DND-41 (cell line): ENCODE results near the gene LBX2.
"Not testable (repeated sequence)": the region's sequence is repeated elsewhere in the genome, so short reads cannot be mapped to it uniquely, and the experiment has no call there.

Experiments
- EZH2 ChIP-seq: IDR thresholded peaks from 3 replicates; pipeline ENCODE4 v1.6.1; 2012; ENCODE audit warnings: borderline replicate concordance, low read depth, mild to moderate bottlenecking, moderate library complexity, low read length, inconsistent platforms; ENCODE audit not compliant: severe bottlenecking
- TF ChIP-seq, protein P1 (sequence below): IDR thresholded peaks from 2 replicates; pipeline ENCODE4 v1.5.1; 2012; ENCODE audit warnings: borderline replicate concordance, low read length, moderate library complexity, mild to moderate bottlenecking; ENCODE audit not compliant: poor library complexity, severe bottlenecking; ENCODE audit errors: extremely low read depth

DNA sequence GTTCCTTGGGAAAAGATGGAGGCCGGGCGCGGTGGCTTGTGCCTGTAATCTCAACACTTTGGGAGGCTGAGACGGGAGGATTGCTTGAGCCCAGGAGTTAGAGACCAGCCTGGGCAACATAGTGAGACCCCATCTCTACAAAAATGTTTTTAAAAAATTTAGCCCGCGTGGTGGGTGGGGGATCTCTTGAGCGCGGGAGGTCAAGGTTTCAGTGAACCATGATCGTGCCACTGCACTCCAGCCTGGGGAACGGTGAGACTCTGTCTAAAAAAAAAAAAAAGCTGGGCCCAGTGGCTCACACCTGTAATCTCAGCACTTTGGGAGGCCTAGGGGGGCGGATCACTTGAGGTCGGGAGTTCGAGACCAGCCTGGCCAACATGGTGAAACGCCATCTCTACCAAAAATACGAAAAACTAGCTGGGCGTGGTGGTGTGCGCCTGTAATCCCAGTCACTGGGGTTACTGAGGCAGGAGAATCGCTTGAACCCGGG, 15.7 kb downstream of the LBX2 start:
- TF ChIP-seq, protein P1, sequence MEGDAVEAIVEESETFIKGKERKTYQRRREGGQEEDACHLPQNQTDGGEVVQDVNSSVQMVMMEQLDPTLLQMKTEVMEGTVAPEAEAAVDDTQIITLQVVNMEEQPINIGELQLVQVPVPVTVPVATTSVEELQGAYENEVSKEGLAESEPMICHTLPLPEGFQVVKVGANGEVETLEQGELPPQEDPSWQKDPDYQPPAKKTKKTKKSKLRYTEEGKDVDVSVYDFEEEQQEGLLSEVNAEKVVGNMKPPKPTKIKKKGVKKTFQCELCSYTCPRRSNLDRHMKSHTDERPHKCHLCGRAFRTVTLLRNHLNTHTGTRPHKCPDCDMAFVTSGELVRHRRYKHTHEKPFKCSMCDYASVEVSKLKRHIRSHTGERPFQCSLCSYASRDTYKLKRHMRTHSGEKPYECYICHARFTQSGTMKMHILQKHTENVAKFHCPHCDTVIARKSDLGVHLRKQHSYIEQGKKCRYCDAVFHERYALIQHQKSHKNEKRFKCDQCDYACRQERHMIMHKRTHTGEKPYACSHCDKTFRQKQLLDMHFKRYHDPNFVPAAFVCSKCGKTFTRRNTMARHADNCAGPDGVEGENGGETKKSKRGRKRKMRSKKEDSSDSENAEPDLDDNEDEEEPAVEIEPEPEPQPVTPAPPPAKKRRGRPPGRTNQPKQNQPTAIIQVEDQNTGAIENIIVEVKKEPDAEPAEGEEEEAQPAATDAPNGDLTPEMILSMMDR, result not testable (repeated sequence)
- not testable (repeated sequence) for TF ChIP-seq EZH2
